NCI-H1930 (cell line): ENCODE measurements around the gene TMEM91.
A peak's percentile ranks its signal among the peaks of the same experiment; 100 is the strongest.
"Not testable (repeated sequence)": the region's sequence is repeated elsewhere in the genome, so short reads cannot be mapped to it uniquely, and the experiment has no call there.

Source experiments
- DNase-seq, 2 experiments: peaks; one replicate each; lab custom pipeline; 2025; lab: John Stamatoyannopoulos, UW

TMEM91 gene

GRCh38 chr19:41376241-41376997, at the start of gene TMEM91:
TSS of gene TMEM91 (plus strand) at chr19:41376533. CDS start at chr19:41378310, 1,777 bp downstream.
- peak in 1 of 2 experiments; percentile 23 for DNase-seq

- DNase-seq: no peak
These were observed 49.2 kb upstream of the TMEM91 start for GRCh38 chr19:41327076-41327575.

GRCh38 chr19:41327576-41328156, 48.7 kb upstream of the TMEM91 start:
- DNase-seq: no peak

- DNase-seq: no peak
These were observed 48.0 kb upstream of the TMEM91 start for GRCh38 chr19:41328157-41328841.

- no peak for DNase-seq
These were observed 47.5 kb upstream of the TMEM91 start for GRCh38 chr19:41328842-41329225.

GRCh38 chr19:41330481-41330880, 45.9 kb upstream of the TMEM91 start:
- no peak for DNase-seq

- no peak for DNase-seq
These were observed 45.2 kb upstream of the TMEM91 start for GRCh38 chr19:41330946-41331678.

GRCh38 chr19:41332000-41332399, 44.3 kb upstream of the TMEM91 start:
- DNase-seq: no peak

- DNase-seq: no peak
These were observed 43.9 kb upstream of the TMEM91 start for GRCh38 chr19:41332468-41332867.

- no peak for DNase-seq
These were observed 41.5 kb upstream of the TMEM91 start for GRCh38 chr19:41334793-41335192.

- DNase-seq: no peak
These were observed 40.9 kb upstream of the TMEM91 start for GRCh38 chr19:41335467-41335866.

- no peak for DNase-seq
These were observed 36.4 kb upstream of the TMEM91 start for GRCh38 chr19:41339936-41340335.

- no peak for DNase-seq
These were observed 34.5 kb upstream of the TMEM91 start for GRCh38 chr19:41341669-41342490.

- no peak for DNase-seq
These were observed 32.2 kb upstream of the TMEM91 start for GRCh38 chr19:41344162-41344561.

- DNase-seq: not testable (repeated sequence)
These were observed 29.4 kb upstream of the TMEM91 start for GRCh38 chr19:41346916-41347315.

- DNase-seq: no peak
These were observed 25.5 kb upstream of the TMEM91 start for GRCh38 chr19:41350735-41351338.

- DNase-seq: no peak
These were observed 24.7 kb upstream of the TMEM91 start for GRCh38 chr19:41351339-41352245.

GRCh38 chr19:41352279-41352608, 24.1 kb upstream of the TMEM91 start:
- DNase-seq: no peak

GRCh38 chr19:41352609-41353465, 23.5 kb upstream of the TMEM91 start:
- peak; percentile 60 to 75 for DNase-seq
